ENCODE results near the gene CCDC127.
"Not testable (repeated sequence)": the region's sequence is repeated elsewhere in the genome, so short reads cannot be mapped to it uniquely, and the experiment has no call there.

The CCDC127 gene

GRCh38 chr5:203246-203930 lies 14.6 kb downstream of the CCDC127 start:
- no peaks in the 10 kb centered on the region for H3K27me3 ChIP-seq (ENCODE audit: control insufficient read depth, insufficient read depth, low read length)
- H3K9ac ChIP-seq (ENCODE audit: low read depth, low read length), result no peak overlapping the region
- no peaks in the 10 kb centered on the region for H3K4me1 ChIP-seq (ENCODE audit: control insufficient read depth, insufficient read depth, low read length)
- H3K27ac ChIP-seq (ENCODE audit: low read depth, low read length), result no peak overlapping the region
- no peak overlapping the region for H3K4me3 ChIP-seq (ENCODE audit: low read depth, low read length)
- H3K9me3 ChIP-seq (ENCODE audit: control insufficient read depth, insufficient read depth, low read length), result no peaks in the 10 kb centered on the region
- peaks cover 22% of the 10 kb centered on the region for H3K36me3 ChIP-seq (ENCODE audit: control insufficient read depth, insufficient read depth, low read length)

GRCh38 chr5:201672-202071 lies 16.3 kb downstream of the CCDC127 start:
- Histone ChIP-seq H3K9ac (ENCODE audit: low read depth, low read length) (no peak overlapping the region), H3K27ac (ENCODE audit: low read depth, low read length) (no peak overlapping the region), H3K36me3 (ENCODE audit: control insufficient read depth, insufficient read depth, low read length) (peaks cover 22% of the 10 kb centered on the region), H3K4me3 (ENCODE audit: low read depth, low read length) (no peak overlapping the region), H3K27me3 (ENCODE audit: control insufficient read depth, insufficient read depth, low read length) (no peaks in the 10 kb centered on the region), H3K9me3 (ENCODE audit: control insufficient read depth, insufficient read depth, low read length) (no peaks in the 10 kb centered on the region), H3K4me1 (ENCODE audit: control insufficient read depth, insufficient read depth, low read length) (no peaks in the 10 kb centered on the region)

- H3K36me3 ChIP-seq (ENCODE audit: control insufficient read depth, insufficient read depth, low read length), result peaks cover 22% of the 10 kb centered on the region
- H3K4me1 ChIP-seq (ENCODE audit: control insufficient read depth, insufficient read depth, low read length), result no peaks in the 10 kb centered on the region
- H3K9ac ChIP-seq (ENCODE audit: low read depth, low read length), result no peak overlapping the region
- H3K27ac ChIP-seq (ENCODE audit: low read depth, low read length), result no peak overlapping the region
- no peak overlapping the region for H3K4me3 ChIP-seq (ENCODE audit: low read depth, low read length)
- no peaks in the 10 kb centered on the region for H3K27me3 ChIP-seq (ENCODE audit: control insufficient read depth, insufficient read depth, low read length)
- H3K9me3 ChIP-seq (ENCODE audit: control insufficient read depth, insufficient read depth, low read length), result no peaks in the 10 kb centered on the region
Observed at GRCh38 chr5:200985-201384, 17.0 kb downstream of the CCDC127 start.

GRCh38 chr5:199950-200645 lies 17.9 kb downstream of the CCDC127 start:
- no peak overlapping the region for H3K4me3 ChIP-seq (ENCODE audit: low read depth, low read length)
- H3K9ac ChIP-seq (ENCODE audit: low read depth, low read length), result no peak overlapping the region
- no peak overlapping the region for H3K27ac ChIP-seq (ENCODE audit: low read depth, low read length)

GRCh38 chr5:199197-199949 lies 18.6 kb downstream of the CCDC127 start:
- Histone ChIP-seq H3K9me3 (ENCODE audit: control insufficient read depth, insufficient read depth, low read length) (no peaks in the 10 kb centered on the region), H3K36me3 (ENCODE audit: control insufficient read depth, insufficient read depth, low read length) (peaks cover 8% of the 10 kb centered on the region), H3K4me3 (ENCODE audit: low read depth, low read length) (no peak overlapping the region), H3K27me3 (ENCODE audit: control insufficient read depth, insufficient read depth, low read length) (no peaks in the 10 kb centered on the region), H3K27ac (ENCODE audit: low read depth, low read length) (no peak overlapping the region), H3K9ac (ENCODE audit: low read depth, low read length) (no peak overlapping the region), H3K4me1 (ENCODE audit: control insufficient read depth, insufficient read depth, low read length) (no peaks in the 10 kb centered on the region)

More at GRCh38 chr5:199950-200645, 17.9 kb downstream of the CCDC127 start:
- H3K27me3 ChIP-seq (ENCODE audit: control insufficient read depth, insufficient read depth, low read length), result no peaks in the 10 kb centered on the region
- no peaks in the 10 kb centered on the region for H3K9me3 ChIP-seq (ENCODE audit: control insufficient read depth, insufficient read depth, low read length)
- H3K36me3 ChIP-seq (ENCODE audit: control insufficient read depth, insufficient read depth, low read length), result peaks cover 16% of the 10 kb centered on the region
- no peaks in the 10 kb centered on the region for H3K4me1 ChIP-seq (ENCODE audit: control insufficient read depth, insufficient read depth, low read length)

GRCh38 chr5:198516-199196 lies 19.3 kb downstream of the CCDC127 start:
- Histone ChIP-seq H3K27ac (ENCODE audit: low read depth, low read length) (no peak overlapping the region), H3K4me1 (ENCODE audit: control insufficient read depth, insufficient read depth, low read length) (no peaks in the 10 kb centered on the region)

GRCh38 chr5:197892-198489 lies 20.0 kb downstream of the CCDC127 start:
- Histone ChIP-seq H3K36me3 (ENCODE audit: control insufficient read depth, insufficient read depth, low read length) (no peaks in the 10 kb centered on the region), H3K4me1 (ENCODE audit: control insufficient read depth, insufficient read depth, low read length) (no peaks in the 10 kb centered on the region), H3K9me3 (ENCODE audit: control insufficient read depth, insufficient read depth, low read length) (no peaks in the 10 kb centered on the region), H3K27me3 (ENCODE audit: control insufficient read depth, insufficient read depth, low read length) (no peaks in the 10 kb centered on the region), H3K4me3 (ENCODE audit: low read depth, low read length) (no peak overlapping the region), H3K9ac (ENCODE audit: low read depth, low read length) (no peak overlapping the region), H3K27ac (ENCODE audit: low read depth, low read length) (no peak overlapping the region)

More at GRCh38 chr5:198516-199196, 19.3 kb downstream of the CCDC127 start:
- peaks cover 1% of the 10 kb centered on the region for H3K36me3 ChIP-seq (ENCODE audit: control insufficient read depth, insufficient read depth, low read length)
- no peak overlapping the region for H3K9ac ChIP-seq (ENCODE audit: low read depth, low read length)
- no peaks in the 10 kb centered on the region for H3K27me3 ChIP-seq (ENCODE audit: control insufficient read depth, insufficient read depth, low read length)
- no peak overlapping the region for H3K4me3 ChIP-seq (ENCODE audit: low read depth, low read length)
- H3K9me3 ChIP-seq (ENCODE audit: control insufficient read depth, insufficient read depth, low read length), result no peaks in the 10 kb centered on the region

- not testable (repeated sequence) for H3K27ac ChIP-seq (ENCODE audit: low read depth, low read length); H3K36me3 ChIP-seq (ENCODE audit: control insufficient read depth, insufficient read depth, low read length); H3K4me1 ChIP-seq (ENCODE audit: control insufficient read depth, insufficient read depth, low read length); H3K27me3 ChIP-seq (ENCODE audit: control insufficient read depth, insufficient read depth, low read length); H3K9me3 ChIP-seq (ENCODE audit: control insufficient read depth, insufficient read depth, low read length); H3K9ac ChIP-seq (ENCODE audit: low read depth, low read length); H3K4me3 ChIP-seq (ENCODE audit: low read depth, low read length)
Observed at GRCh38 chr5:197031-197430, 20.9 kb downstream of the CCDC127 start.

GRCh38 chr5:196350-196749 lies 21.6 kb downstream of the CCDC127 start:
- no peaks in the 10 kb centered on the region for H3K4me1 ChIP-seq (ENCODE audit: control insufficient read depth, insufficient read depth, low read length)
- no peaks in the 10 kb centered on the region for H3K27me3 ChIP-seq (ENCODE audit: control insufficient read depth, insufficient read depth, low read length)
- H3K9ac ChIP-seq (ENCODE audit: low read depth, low read length), result no peak overlapping the region
- H3K9me3 ChIP-seq (ENCODE audit: control insufficient read depth, insufficient read depth, low read length), result no peaks in the 10 kb centered on the region
- H3K27ac ChIP-seq (ENCODE audit: low read depth, low read length), result no peak overlapping the region
- H3K36me3 ChIP-seq (ENCODE audit: control insufficient read depth, insufficient read depth, low read length), result no peaks in the 10 kb centered on the region
- H3K4me3 ChIP-seq (ENCODE audit: low read depth, low read length), result no peak overlapping the region

GRCh38 chr5:195401-196160 lies 22.4 kb downstream of the CCDC127 start:
- no peak overlapping the region for H3K4me3 ChIP-seq (ENCODE audit: low read depth, low read length)
- H3K36me3 ChIP-seq (ENCODE audit: control insufficient read depth, insufficient read depth, low read length), result no peaks in the 10 kb centered on the region
- H3K27me3 ChIP-seq (ENCODE audit: control insufficient read depth, insufficient read depth, low read length), result no peaks in the 10 kb centered on the region
- H3K9ac ChIP-seq (ENCODE audit: low read depth, low read length), result no peak overlapping the region
- no peaks in the 10 kb centered on the region for H3K9me3 ChIP-seq (ENCODE audit: control insufficient read depth, insufficient read depth, low read length)
- no peak overlapping the region for H3K27ac ChIP-seq (ENCODE audit: low read depth, low read length)
- no peaks in the 10 kb centered on the region for H3K4me1 ChIP-seq (ENCODE audit: control insufficient read depth, insufficient read depth, low read length)

All from HUES48 (cell line).